SH-SY5Y (cell line): ENCODE measurements around the gene SLC39A11.

Experiments
- GATA2 ChIP-seq: IDR thresholded peaks from 2 replicates; pipeline ENCODE4 v1.6.1; 2011; ENCODE audit warnings: mild to moderate bottlenecking, low read depth, low read length
- GATA3 ChIP-seq: IDR thresholded peaks from 2 replicates; pipeline ENCODE4 v1.6.1; 2011; ENCODE audit warnings: low read depth, mild to moderate bottlenecking, low read length, moderate library complexity

DNA sequence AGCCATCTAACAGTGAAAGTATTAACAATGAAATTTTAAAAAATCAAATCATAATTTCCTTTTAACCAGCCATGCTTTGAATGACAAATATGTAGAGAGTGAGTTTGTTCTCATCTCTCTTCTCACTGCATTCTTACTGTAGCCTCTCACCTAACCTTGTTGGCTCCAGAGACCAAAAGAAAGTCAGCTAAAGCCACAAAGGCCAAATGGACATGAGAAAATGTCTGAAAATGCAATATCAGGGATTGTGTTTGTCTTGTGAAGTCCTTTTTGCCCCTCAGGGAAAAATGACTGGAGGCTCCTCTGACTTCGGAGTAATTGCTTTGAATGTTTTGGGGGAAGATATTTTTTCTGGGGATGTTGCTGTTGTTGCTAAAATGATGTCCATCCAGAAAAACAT is 166.3 kb downstream of the SLC39A11 start:
- TF ChIP-seq GATA2 (no peak), GATA3 (no peak)
